ENCODE data around the gene ID1.
"Not testable (repeated sequence)": the region's sequence is repeated elsewhere in the genome, so short reads cannot be mapped to it uniquely, and the experiment has no call there.

ID1 gene

GRCh38 chr20:31617432-31618104 is 12.5 kb downstream of the ID1 start:
- no peak for TF ChIP-seq ZFX (IDR thresholded peaks at IDR 0.05; ENCODE audit: borderline replicate concordance)
- no peak for TF ChIP-seq CTCF (IDR thresholded peaks at IDR 0.05)
- H3K27ac ChIP-seq = no peak overlapping the region

DNA sequence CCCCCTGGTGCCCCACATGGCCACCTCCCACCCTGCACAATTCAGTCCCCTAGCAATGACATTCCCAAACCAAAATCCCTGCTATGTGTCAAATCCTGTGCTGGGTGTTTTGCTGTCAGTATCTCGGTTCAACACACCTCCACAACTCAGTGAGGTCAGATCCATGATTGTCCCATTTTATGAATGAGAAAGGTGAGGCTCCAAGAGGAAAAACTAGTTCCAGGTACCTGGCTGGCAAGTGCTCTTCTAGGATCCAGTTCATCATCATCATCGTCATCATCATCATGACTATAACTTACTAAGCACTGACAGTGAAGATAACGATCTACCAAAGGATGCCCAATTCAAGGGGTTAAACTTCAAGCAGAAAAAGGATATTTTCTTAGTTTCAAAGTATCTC is 15.2 kb downstream of the ID1 start:
- TF ChIP-seq CTCF (IDR thresholded peaks at IDR 0.05) = no peak
- no peak for TF ChIP-seq ZFX (IDR thresholded peaks at IDR 0.05; ENCODE audit: borderline replicate concordance)
- H3K27ac ChIP-seq = no peak overlapping the region

DNA sequence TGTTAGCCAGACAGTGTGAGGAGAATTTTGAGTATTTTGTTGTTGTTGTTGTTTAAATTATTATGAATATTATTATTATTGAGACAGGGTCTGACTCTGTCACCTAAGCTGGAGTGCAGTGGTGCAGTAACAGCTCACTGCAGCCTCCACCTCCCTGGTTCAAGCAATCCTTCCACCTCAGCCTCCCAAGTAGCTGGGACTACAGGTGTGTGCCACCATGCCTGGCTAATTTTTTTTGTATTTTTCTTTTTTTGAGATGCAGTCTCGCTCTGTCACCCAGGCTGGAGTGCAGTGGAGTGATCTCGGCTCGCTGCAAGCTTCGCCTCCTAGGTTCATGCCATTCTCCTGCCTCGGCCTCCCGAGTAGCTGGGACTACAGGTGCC is 18.0 kb downstream of the ID1 start:
- H3K27ac ChIP-seq = not testable (repeated sequence)

DNA sequence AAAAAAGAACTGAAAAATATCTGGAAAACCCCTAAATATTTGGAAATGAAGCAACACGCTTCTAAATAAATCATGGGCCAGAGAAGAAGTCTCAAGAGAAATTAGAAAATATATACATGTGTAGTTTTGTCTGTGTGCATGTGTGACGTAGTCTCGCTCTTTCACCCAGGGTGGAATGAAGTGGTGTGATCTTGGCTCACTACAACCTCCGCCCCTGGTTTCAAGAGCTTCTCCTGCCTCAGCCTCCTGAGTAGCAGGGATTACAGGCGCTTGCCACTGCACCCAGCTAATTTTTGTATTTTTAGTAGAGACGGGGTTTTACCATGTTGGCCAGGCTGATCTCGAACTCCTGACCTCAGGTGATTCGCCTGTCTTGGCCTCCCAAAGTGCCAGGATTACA is 21.4 kb downstream of the ID1 start:
- H3K27ac ChIP-seq = not testable (repeated sequence)

DNA sequence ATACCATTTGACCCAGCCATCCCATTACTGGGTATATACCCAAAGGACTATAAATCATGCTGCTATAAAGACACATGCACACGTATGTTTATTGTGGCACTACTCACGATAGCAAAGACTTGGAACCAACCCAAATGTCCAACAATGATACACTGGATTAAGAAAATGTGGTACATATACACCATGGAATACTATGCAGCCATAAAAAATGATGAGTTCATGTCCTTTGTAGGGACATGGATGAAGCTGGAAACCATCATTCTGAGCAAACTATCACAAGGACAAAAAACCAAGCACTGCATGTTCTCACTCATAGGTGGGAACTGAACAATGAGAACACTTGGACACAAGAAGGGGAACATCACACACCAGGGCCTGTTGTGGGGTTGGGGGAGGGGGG is 23.0 kb downstream of the ID1 start:
- H3K27ac ChIP-seq = not testable (repeated sequence)

DNA sequence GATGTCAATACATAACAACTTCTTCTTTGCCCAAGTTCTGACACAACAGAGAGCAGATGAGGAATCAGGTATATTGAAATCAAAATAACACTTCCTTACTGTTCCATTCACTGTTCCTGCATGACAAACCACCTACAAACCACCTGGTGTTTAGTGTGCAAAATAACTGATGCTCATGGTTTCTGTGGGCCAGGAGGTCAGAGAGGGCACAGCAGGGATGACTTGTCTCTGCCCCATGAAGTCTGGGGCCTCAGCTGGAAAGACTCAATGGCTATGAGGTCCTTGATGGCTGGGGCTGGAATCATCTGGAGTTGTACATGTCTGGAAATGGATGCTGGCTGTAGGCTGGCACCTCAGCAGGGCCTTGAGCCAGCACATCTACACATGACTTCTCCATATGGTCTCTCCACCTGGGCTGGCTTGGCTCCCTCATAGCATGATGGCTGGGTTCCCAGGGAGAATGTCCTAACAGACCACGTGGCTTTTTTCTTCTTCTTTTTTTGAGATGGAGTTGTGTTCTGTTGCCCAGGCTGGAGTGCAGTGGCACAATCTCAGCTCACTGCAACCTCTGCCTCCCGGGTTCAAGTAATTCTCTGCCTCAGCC is 25.2 kb downstream of the ID1 start:
- TF ChIP-seq CTCF (IDR thresholded peaks at IDR 0.05) (no peak), ZFX (IDR thresholded peaks at IDR 0.05; ENCODE audit: borderline replicate concordance) (no peak)
- H3K27ac ChIP-seq = no peak overlapping the region

GRCh38 chr20:31632548-31633338 is 27.7 kb downstream of the ID1 start:
- no peak for TF ChIP-seq ZFX (IDR thresholded peaks at IDR 0.05; ENCODE audit: borderline replicate concordance)
- TF ChIP-seq CTCF (IDR thresholded peaks at IDR 0.05) = no peak

DNA sequence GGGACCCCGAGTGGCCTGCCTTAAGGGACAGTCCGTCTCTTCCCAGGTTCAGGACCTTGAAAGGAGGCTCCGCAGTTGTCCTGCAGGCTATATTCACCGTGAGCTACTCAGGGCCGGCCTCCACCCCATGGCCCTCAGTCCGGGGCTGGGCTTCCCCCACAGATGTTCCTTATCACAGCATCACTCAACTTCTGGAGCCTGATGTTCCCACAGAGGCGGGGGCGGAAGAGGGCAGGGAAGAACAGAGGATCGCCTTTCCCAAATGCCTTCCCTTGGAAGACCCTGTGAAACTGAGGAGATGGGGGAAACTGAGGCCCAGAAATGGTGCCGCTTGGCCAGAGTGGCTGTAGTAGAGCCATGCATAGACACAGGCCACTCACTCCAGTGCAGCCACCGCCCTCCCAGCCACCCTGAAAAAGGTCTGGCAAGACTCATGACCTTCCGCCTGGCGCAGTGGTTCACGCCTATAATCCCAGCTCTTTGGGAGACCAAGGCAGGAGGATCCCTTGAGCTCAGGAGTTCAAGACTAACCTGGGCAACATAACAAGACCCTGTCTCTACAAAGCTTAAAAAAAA is 28.3 kb downstream of the ID1 start:
- no peak overlapping the region for H3K27ac ChIP-seq
- TF ChIP-seq CTCF (IDR thresholded peaks at IDR 0.05) (no peak), ZFX (IDR thresholded peaks at IDR 0.05; ENCODE audit: borderline replicate concordance) (no peak)

More at GRCh38 chr20:31632548-31633338, 27.7 kb downstream of the ID1 start:
- H3K27ac ChIP-seq = no peak overlapping the region
